Measurements from ENCODE around the gene MAPK8. TPM values are rescaled to one million over a fixed set of nuclear protein-coding genes. Genes with fewer than 3 reads are reported as not detected.

The MAPK8 gene
- 64.9 and 72.7 TPM in 2 replicates for total RNA-seq

DNA sequence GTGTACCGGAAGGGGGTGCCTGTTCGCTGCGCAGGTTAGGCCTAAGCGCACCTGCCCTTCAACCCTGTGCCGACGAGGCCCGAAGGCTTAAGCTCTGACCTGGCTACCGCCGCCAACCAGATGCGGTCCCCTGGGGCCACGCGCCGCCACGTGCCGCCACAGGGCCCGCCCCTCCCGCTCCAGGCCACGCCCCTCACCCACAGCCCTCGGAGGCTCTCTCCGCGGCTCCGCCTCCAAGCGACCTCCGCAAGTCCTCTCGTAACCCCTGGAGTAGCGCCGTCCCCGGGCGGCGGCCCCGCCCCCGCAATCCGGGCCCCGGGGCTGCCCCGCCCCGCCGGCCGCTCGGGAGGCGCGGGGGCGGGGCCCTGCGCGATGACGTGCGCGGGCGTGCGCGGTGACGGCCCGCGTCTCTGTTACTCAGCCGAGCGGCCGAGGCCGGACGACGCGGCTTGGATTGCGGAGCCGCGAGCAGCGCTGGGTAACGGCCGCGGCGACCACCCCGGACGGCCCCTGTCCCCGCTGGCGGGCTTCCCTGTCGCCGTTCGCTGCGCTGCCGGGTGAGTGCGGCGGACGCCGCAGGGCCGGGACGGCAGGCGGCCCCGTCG, at the start of gene MAPK8:
TSS of gene MAPK8 (plus strand) at position 413 of the 605 bp plus-strand sequence. CDS start 94,984 bp downstream, outside the sequence.

DNA sequence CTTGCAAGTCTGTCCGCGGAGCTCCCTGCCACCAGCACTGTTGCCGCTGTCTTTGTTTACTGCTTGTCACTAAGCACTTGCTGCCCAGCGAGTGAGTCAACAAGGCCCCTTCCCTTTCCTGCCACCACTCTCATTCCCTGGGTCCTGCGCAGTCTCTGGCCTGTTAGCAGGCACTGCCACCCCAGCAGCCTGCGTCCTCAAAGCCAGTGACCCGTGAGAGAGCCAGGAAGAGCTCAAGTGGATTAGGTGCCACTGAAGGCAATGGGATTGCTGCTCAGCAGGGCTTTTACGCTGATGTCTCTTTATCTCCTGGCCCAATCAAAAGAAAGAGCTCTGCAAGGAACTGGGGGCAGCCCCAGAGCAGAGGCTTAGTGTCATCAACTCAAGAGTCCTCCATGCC, 31.8 kb upstream of the MAPK8 start, which contains the start of gene FRMPD2:
TSS of gene FRMPD2 (minus strand) at position 61 of the 400 bp plus-strand sequence. CDS start 129 bp downstream, outside the sequence.

Other genes with a start within 250 kb of the MAPK8 start
- gene FRMPD2, start 32.0 kb upstream of the MAPK8 start, total RNA-seq, result under 0.01 TPM in 1 of 2 replicates, not detected in the other

Measured in uterine smooth muscle cell (primary cell).